ENCODE data around the gene DOCK9. TPM values are rescaled to one million over a fixed set of nuclear protein-coding genes. Genes with fewer than 3 reads are reported as not detected.
A peak's percentile ranks its signal among the peaks of the same experiment; 100 is the strongest.

Gene DOCK9
- total RNA-seq, 1 donor from 2014 or later = 21.0 TPM

GRCh38 chr13:98947925-98948324 lies 29.9 kb downstream of the DOCK9 start:
- H3K36me3 Mint-ChIP-seq = no peaks in the 10 kb centered on the region
- no peak for TF ChIP-seq CTCF (IDR thresholded peaks at IDR 0.05; ENCODE audit: unreplicated experiment)
- H3K9me3 Mint-ChIP-seq = no peaks in the 10 kb centered on the region
- H3K27ac Mint-ChIP-seq = no peak overlapping the region
- no peak overlapping the region for H3K4me3 Mint-ChIP-seq
- DNase-seq (ENCODE audit: low spot score in 2 of 2, unreplicated experiment in 2 of 2) = no peak
- peaks cover 10% of the 10 kb centered on the region for H3K4me1 Mint-ChIP-seq
- H3K27me3 Mint-ChIP-seq (ENCODE audit: low read depth) = peaks cover 2% of the 10 kb centered on the region

GRCh38 chr13:98945863-98946605 lies 31.8 kb downstream of the DOCK9 start:
- no peak for TF ChIP-seq CTCF (IDR thresholded peaks at IDR 0.05; ENCODE audit: unreplicated experiment)
- no peak for DNase-seq (ENCODE audit: low spot score in 2 of 2, unreplicated experiment in 2 of 2)
- peak overlapping the region; percentile 6 for H3K27ac Mint-ChIP-seq
- H3K36me3 Mint-ChIP-seq = no peaks in the 10 kb centered on the region
- H3K4me3 Mint-ChIP-seq = no peak overlapping the region
- peaks cover 2% of the 10 kb centered on the region for H3K27me3 Mint-ChIP-seq (ENCODE audit: low read depth)
- H3K9me3 Mint-ChIP-seq = no peaks in the 10 kb centered on the region
- peaks cover 11% of the 10 kb centered on the region for H3K4me1 Mint-ChIP-seq

- peaks cover 2% of the 10 kb centered on the region for H3K27me3 Mint-ChIP-seq (ENCODE audit: low read depth)
- peaks cover 26% of the 10 kb centered on the region for H3K4me1 Mint-ChIP-seq
- no peaks in the 10 kb centered on the region for H3K9me3 Mint-ChIP-seq
- no peak for DNase-seq (ENCODE audit: low spot score in 2 of 2, unreplicated experiment in 2 of 2)
- no peak for TF ChIP-seq CTCF (IDR thresholded peaks at IDR 0.05; ENCODE audit: unreplicated experiment)
- H3K4me3 Mint-ChIP-seq = no peak overlapping the region
- no peaks in the 10 kb centered on the region for H3K36me3 Mint-ChIP-seq
- no peak overlapping the region for H3K27ac Mint-ChIP-seq
Observed at GRCh38 chr13:98944336-98944735, 33.5 kb downstream of the DOCK9 start.

GRCh38 chr13:98942997-98943396 lies 34.9 kb downstream of the DOCK9 start:
- Mint-ChIP-seq H3K4me1 (peaks cover 37% of the 10 kb centered on the region), H3K27ac (no peak overlapping the region), H3K4me3 (no peak overlapping the region), H3K27me3 (ENCODE audit: low read depth) (peaks cover 2% of the 10 kb centered on the region), H3K36me3 (no peaks in the 10 kb centered on the region), H3K9me3 (no peaks in the 10 kb centered on the region)
- TF ChIP-seq CTCF (IDR thresholded peaks at IDR 0.05; ENCODE audit: unreplicated experiment) = no peak
- DNase-seq (ENCODE audit: low spot score in 2 of 2, unreplicated experiment in 2 of 2) = no peak

- TF ChIP-seq CTCF (IDR thresholded peaks at IDR 0.05; ENCODE audit: unreplicated experiment) = no peak
- Mint-ChIP-seq H3K27me3 (ENCODE audit: low read depth) (peaks cover 2% of the 10 kb centered on the region), H3K36me3 (no peaks in the 10 kb centered on the region), H3K4me3 (no peak overlapping the region), H3K27ac (no peak overlapping the region), H3K9me3 (no peaks in the 10 kb centered on the region), H3K4me1 (peaks cover 37% of the 10 kb centered on the region)
- no peak for DNase-seq (ENCODE audit: low spot score in 2 of 2, unreplicated experiment in 2 of 2)
Observed at GRCh38 chr13:98942485-98942884, 35.4 kb downstream of the DOCK9 start.

Data from mesothelial cell of epicardium (in vitro differentiated cells).